PFSK-1 (cell line): ENCODE results near the gene DIP2C.

Experiments used
- REST ChIP-seq, 2 experiments: IDR thresholded peaks; 2 replicates each; pipeline versions ENCODE4 v1.6.1 to v1.8.0; 2011 to 2012; ENCODE audit warnings: low read depth in 2 of 2, low read length in 2 of 2, control low read depth in 1 of 2, inconsistent platforms in 1 of 2, mild to moderate bottlenecking in 1 of 2, moderate library complexity in 1 of 2; ENCODE audit not compliant: insufficient read depth in 1 of 2
- TAF1 ChIP-seq: IDR thresholded peaks from 2 replicates; pipeline ENCODE4 v1.6.1; 2012; ENCODE audit warnings: low read length, control low read depth, borderline replicate concordance; ENCODE audit not compliant: insufficient read depth

DNA sequence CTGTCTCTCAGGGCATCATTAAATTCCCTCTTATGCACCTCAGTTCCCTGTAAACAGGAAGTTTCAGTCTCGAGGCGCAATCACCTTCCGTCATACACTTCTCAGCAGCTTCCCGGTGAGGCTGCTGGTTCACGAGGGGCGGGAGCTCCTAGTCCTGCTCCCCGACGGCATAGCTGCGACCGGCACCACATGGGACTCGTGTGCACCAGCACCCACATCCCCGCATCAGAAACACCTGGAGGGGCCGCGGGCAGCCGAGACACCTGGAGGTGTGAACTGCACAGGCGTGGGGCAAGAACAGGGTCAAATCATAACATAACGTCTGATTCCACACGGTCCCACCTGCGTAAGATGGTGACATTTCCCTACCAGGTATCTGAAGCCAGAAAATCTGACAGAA, 52.7 kb downstream of the DIP2C start:
- TF ChIP-seq TAF1 (no peak), REST (IDR thresholded peaks at IDR 0.05; ENCODE audit: insufficient read depth in 1 of 2, low read depth in 2 of 2, low read length in 2 of 2) (no peak)
